SK-N-SH (cell line): ENCODE results near the gene TBC1D5.

ENCODE experiments used
- ELF1 ChIP-seq: IDR thresholded peaks from 2 replicates; pipeline ENCODE4 v1.4.0; 2012
- EP300 ChIP-seq, 2 experiments: IDR thresholded peaks; 2 replicates each; pipeline versions ENCODE4 v1.4.0 to v1.6.1; 2012; ENCODE audit warnings: borderline replicate concordance in 1 of 2, low read depth in 1 of 2, low read length in 1 of 2
- FOSL2 ChIP-seq: IDR thresholded peaks from 2 replicates; pipeline ENCODE4 v1.4.0; 2012; ENCODE audit warnings: low read depth, mild to moderate bottlenecking, moderate library complexity, borderline replicate concordance
- GABPA ChIP-seq: IDR thresholded peaks from 2 replicates; pipeline ENCODE4 v1.4.0; 2012; ENCODE audit warnings: low read depth, mild to moderate bottlenecking
- TAF1 ChIP-seq: IDR thresholded peaks from 2 replicates; pipeline ENCODE4 v1.6.1; 2012; ENCODE audit warnings: low read depth, mild to moderate bottlenecking, low read length, moderate library complexity, borderline replicate concordance
- TF ChIP-seq, protein P1 (sequence below): fragments of 150-350 bp; IDR thresholded peaks from 2 replicates; pipeline ENCODE4 v1.6.1; 2016; ENCODE audit warnings: mild to moderate bottlenecking, low read depth, low read length
- TF ChIP-seq, protein P2 (sequence below): fragments of 200-600 bp; sonication (generic); IDR thresholded peaks from 2 replicates; pipeline ENCODE4 v1.6.1; 2017; ENCODE audit warnings: antibody characterized with exemption, mild to moderate bottlenecking, moderate library complexity
- TF ChIP-seq, protein P3 (sequence below): fragments of 150-350 bp; IDR thresholded peaks from 2 replicates; pipeline ENCODE4 v1.6.1; 2017; ENCODE audit warnings: antibody characterized with exemption, low read length, low read depth, borderline replicate concordance
- TF ChIP-seq, protein P4 (sequence below): IDR thresholded peaks from 2 replicates; pipeline ENCODE4 v1.4.0; 2012; ENCODE audit warnings: low read depth

DNA sequence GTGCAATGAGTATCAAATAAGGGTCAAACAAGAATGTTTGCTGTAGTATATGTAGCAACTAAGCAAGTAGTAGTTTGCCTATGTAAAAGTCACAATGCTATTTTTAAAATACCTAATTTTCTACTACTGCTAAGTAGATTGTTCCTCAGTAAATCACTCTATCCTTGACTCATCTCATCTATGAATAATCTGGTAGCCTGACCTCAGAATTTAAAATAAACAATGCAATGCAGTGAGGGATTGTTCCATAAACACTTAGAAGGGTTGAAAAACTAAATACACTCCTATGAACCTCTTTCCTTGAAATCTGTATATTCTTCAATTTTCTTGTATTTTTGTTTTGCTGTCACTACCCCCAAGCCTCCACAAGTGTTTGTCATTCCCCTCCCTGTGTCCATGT is 253.3 kb downstream of the TBC1D5 start:
- TF ChIP-seq TAF1: no peak
- TF ChIP-seq EP300 (IDR thresholded peaks at IDR 0.05; ENCODE audit: borderline replicate concordance in 1 of 2, low read depth in 1 of 2, low read length in 1 of 2): no peak
- TF ChIP-seq GABPA: no peak
- TF ChIP-seq, protein P1, sequence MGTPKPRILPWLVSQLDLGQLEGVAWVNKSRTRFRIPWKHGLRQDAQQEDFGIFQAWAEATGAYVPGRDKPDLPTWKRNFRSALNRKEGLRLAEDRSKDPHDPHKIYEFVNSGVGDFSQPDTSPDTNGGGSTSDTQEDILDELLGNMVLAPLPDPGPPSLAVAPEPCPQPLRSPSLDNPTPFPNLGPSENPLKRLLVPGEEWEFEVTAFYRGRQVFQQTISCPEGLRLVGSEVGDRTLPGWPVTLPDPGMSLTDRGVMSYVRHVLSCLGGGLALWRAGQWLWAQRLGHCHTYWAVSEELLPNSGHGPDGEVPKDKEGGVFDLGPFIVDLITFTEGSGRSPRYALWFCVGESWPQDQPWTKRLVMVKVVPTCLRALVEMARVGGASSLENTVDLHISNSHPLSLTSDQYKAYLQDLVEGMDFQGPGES: no peak
- TF ChIP-seq FOSL2: no peak
- TF ChIP-seq, protein P2, sequence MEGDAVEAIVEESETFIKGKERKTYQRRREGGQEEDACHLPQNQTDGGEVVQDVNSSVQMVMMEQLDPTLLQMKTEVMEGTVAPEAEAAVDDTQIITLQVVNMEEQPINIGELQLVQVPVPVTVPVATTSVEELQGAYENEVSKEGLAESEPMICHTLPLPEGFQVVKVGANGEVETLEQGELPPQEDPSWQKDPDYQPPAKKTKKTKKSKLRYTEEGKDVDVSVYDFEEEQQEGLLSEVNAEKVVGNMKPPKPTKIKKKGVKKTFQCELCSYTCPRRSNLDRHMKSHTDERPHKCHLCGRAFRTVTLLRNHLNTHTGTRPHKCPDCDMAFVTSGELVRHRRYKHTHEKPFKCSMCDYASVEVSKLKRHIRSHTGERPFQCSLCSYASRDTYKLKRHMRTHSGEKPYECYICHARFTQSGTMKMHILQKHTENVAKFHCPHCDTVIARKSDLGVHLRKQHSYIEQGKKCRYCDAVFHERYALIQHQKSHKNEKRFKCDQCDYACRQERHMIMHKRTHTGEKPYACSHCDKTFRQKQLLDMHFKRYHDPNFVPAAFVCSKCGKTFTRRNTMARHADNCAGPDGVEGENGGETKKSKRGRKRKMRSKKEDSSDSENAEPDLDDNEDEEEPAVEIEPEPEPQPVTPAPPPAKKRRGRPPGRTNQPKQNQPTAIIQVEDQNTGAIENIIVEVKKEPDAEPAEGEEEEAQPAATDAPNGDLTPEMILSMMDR: no peak
- TF ChIP-seq, protein P3, sequence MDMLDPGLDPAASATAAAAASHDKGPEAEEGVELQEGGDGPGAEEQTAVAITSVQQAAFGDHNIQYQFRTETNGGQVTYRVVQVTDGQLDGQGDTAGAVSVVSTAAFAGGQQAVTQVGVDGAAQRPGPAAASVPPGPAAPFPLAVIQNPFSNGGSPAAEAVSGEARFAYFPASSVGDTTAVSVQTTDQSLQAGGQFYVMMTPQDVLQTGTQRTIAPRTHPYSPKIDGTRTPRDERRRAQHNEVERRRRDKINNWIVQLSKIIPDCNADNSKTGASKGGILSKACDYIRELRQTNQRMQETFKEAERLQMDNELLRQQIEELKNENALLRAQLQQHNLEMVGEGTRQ: no peak
- no peak for TF ChIP-seq ELF1
- TF ChIP-seq, protein P4, sequence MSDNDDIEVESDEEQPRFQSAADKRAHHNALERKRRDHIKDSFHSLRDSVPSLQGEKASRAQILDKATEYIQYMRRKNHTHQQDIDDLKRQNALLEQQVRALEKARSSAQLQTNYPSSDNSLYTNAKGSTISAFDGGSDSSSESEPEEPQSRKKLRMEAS: no peak
